Erythroblast (primary cell): ENCODE results near the gene RELA.

Source experiments
- GATA1 ChIP-seq: IDR thresholded peaks from 2 replicates; pipeline ENCODE4 v1.6.1; 2011; ENCODE audit warnings: low read depth, mild to moderate bottlenecking, control low read depth, low read length, moderate library complexity
- POLR2A ChIP-seq: IDR thresholded peaks from 2 replicates; pipeline ENCODE4 v1.6.1; 2011; ENCODE audit warnings: mild to moderate bottlenecking, low read length

DNA sequence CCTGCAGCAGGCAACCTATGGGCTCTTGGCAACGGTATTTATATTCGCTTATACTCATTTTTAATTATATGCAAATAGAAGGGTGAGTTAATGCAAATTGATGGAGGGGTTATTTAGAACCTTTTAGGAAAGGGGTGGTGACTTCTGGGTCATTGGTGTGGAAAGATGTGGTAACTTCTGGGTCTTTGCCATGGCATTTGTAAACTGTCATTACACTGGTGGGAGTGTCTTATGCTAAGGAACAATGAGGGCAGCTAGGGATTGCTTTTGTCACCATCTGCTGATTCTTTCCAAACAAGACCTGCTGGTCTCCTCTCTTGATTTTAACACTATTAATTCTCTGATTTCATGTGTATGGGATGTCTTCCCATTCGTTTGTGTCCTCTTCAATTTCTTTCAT lies 37.7 kb upstream of the RELA start:
- TF ChIP-seq POLR2A = no peak
- TF ChIP-seq GATA1 = no peak
